ENCODE measurements around the gene REV1. TPM values are rescaled to one million over a fixed set of nuclear protein-coding genes. Genes with fewer than 3 reads are reported as not detected.
"Not testable (repeated sequence)": the region's sequence is repeated elsewhere in the genome, so short reads cannot be mapped to it uniquely, and the experiment has no call there.

Gene REV1
- total and polyA plus RNA-seq, 12 donors = 20.9 to 90.8 (median 46.6) TPM

DNA sequence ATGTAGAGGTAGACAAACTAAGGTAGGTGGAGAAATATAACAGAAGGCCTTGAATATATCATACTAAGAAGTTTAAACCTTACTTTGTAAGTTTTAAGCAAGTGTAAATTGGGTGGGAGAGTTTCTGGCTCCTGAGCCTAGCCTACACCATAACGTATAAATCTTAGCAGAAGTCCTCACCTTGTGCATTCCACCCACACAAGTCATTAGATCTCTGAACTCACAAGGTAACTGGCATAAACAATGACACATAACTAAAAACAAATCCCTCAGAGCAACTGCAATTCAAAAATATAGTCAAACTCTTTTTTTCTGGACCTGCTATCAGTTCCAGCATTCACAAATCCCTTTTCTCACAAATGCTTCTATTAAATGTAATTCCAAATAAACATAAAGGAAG lies 9.4 kb downstream of the REV1 start:
- Histone ChIP-seq H3K4me3 (no peak overlapping the region), H3K27me3 (no peaks in the 10 kb centered on the region), H3K9me3 (replicated peaks in 1 of 3) (no peaks in the 10 kb centered on the region), H3K36me3 (replicated peaks in 1 of 2) (no peaks in the 10 kb centered on the region), H3K4me1 (replicated peaks in 1 of 2) (peaks cover 35 to 98% of the 10 kb centered on the region in 2 donors), H3K27ac (peak overlapping the region in 2 of 5 donors; percentile 44 to 46)
- WGBS, 4 donors = 39 to 54% (median 47%) methylated on average over 1 of the region's 1 CpG
- TF ChIP-seq POLR2A (IDR thresholded peaks at IDR 0.05) = no peak
- intact Hi-C loops (cut with DNase I) = no loop called here
- DNase-seq = no peak

DNA sequence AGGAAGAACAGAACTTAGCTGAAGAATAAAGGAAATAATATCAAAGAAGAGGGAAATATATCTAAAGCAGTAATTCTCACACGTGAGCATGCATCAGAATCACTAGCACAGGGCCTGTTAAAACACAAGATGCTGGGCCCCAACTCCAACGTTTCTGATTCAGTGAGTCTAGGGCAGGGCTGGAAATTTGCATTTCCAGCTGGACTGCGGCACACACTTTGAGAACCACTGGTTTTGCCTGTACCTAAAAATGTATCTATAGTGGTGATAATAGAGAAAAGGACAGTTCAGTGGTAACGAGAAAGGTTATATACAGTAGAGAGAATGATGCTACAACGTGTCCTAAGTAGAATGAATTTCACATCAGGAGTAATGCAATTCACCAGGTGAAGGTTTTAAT lies 11.2 kb downstream of the REV1 start:
- Histone ChIP-seq H3K36me3 (replicated peaks in 1 of 2) (no peaks in the 10 kb centered on the region), H3K27ac (peak overlapping the region in 4 of 5 donors; percentile 10 to 65 (median 46)), H3K9me3 (replicated peaks in 1 of 3) (no peaks in the 10 kb centered on the region), H3K4me3 (no peak overlapping the region), H3K27me3 (no peaks in the 10 kb centered on the region), H3K4me1 (replicated peaks in 1 of 2) (peaks cover 45 to 98% of the 10 kb centered on the region in 2 donors)
- no peak for DNase-seq
- intact Hi-C loops (cut with DNase I) = no loop called here
- TF ChIP-seq POLR2A (IDR thresholded peaks at IDR 0.05) = no peak
- TF ChIP-seq, protein P1, sequence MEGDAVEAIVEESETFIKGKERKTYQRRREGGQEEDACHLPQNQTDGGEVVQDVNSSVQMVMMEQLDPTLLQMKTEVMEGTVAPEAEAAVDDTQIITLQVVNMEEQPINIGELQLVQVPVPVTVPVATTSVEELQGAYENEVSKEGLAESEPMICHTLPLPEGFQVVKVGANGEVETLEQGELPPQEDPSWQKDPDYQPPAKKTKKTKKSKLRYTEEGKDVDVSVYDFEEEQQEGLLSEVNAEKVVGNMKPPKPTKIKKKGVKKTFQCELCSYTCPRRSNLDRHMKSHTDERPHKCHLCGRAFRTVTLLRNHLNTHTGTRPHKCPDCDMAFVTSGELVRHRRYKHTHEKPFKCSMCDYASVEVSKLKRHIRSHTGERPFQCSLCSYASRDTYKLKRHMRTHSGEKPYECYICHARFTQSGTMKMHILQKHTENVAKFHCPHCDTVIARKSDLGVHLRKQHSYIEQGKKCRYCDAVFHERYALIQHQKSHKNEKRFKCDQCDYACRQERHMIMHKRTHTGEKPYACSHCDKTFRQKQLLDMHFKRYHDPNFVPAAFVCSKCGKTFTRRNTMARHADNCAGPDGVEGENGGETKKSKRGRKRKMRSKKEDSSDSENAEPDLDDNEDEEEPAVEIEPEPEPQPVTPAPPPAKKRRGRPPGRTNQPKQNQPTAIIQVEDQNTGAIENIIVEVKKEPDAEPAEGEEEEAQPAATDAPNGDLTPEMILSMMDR (IDR thresholded peaks at IDR 0.05) = no peak
- 37 to 49% (median 43%) methylated on average over 5 of the region's 5 CpGs for WGBS, 4 donors

DNA sequence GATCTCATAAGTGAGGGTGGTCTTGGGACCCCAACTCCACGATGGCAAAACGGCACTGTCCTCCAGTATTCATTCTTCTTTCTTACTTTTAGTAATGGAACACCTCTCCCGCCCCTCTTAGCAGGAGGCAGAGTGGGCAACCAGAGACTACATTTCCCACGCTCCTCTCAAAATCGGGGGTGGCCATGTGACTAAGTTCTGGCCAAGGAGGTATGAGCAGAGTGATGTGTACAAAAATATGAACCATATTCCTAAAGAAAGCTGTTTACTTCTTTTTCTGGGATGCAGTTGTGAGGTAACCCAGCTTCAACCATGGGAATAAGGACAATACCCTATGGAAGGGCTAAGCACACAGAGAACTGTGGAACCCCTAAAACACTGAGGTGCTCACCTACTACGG lies 12.8 kb downstream of the REV1 start:
- DNase-seq = no peak
- TF ChIP-seq, protein P1 (IDR thresholded peaks at IDR 0.05) = no peak
- no peak for TF ChIP-seq POLR2A (IDR thresholded peaks at IDR 0.05)
- intact Hi-C loops (cut with DNase I) = no loop called here
- 92 to 95% (median 95%) methylated on average over 6 of the region's 6 CpGs for WGBS, 4 donors
- Histone ChIP-seq H3K27me3 (no peaks in the 10 kb centered on the region), H3K27ac (peak overlapping the region in 1 of 5 donors; percentile 23), H3K9me3 (replicated peaks in 1 of 3) (no peaks in the 10 kb centered on the region), H3K4me3 (no peak overlapping the region), H3K36me3 (replicated peaks in 1 of 2) (no peaks in the 10 kb centered on the region), H3K4me1 (replicated peaks in 1 of 2) (peaks cover 44 to 100% of the 10 kb centered on the region in 2 donors)

DNA sequence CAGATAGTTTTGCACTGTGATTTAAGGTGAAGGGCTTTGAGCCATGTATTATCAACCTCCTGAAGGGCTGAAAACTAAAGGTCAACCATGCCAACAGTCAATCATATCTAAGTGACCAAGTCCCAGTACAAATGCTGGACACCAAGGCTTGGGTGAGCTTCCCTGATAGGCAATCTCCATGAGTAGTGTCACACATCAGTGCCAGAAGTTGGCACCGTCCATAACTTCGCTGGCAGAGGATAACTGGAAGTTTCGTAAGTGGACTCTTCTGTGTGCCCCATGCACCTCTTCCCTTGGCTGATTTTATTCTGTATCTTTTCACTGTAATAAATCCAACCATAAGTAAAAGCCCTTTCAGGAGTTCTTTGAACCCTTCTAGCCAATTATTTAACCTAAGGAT lies 13.2 kb downstream of the REV1 start:
- Histone ChIP-seq H3K36me3 (replicated peaks in 1 of 2) (no peaks in the 10 kb centered on the region), H3K4me1 (replicated peaks in 1 of 2) (peaks cover 41 to 99% of the 10 kb centered on the region in 2 donors), H3K9me3 (replicated peaks in 1 of 3) (no peaks in the 10 kb centered on the region), H3K4me3 (no peak overlapping the region), H3K27ac (peak overlapping the region in 1 of 5 donors; percentile 23), H3K27me3 (no peaks in the 10 kb centered on the region)
- DNase-seq = peak; percentile 32 to 78 (median 55)
- TF ChIP-seq, protein P1 (IDR thresholded peaks at IDR 0.05) = no peak
- TF ChIP-seq POLR2A (IDR thresholded peaks at IDR 0.05) = no peak
- 45 to 61% (median 55%) methylated on average over 3 of the region's 3 CpGs for WGBS, 4 donors
- intact Hi-C loops (cut with DNase I) = no loop called here

DNA sequence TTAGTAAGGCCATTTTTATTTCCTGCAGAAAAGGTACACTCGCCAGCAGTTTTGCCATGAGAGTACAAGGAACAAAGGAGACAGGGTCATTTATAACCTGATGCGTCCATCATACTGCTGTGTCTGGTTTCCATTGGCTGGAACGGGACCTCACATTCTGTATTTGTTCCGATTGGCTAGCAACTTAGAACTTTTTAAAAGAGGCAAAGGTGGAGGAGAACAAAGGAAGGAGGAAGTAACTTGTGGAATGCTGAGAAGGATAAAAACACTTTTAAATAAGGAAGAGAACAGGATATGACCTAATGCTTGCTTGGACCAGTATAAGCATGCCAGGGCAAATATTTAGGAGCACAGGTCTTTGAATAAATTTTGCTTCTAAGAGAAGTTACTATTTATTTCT lies 14.7 kb downstream of the REV1 start:
- DNase-seq = not testable (repeated sequence)

More for the DNA sequence above, 14.7 kb downstream of the REV1 start:
- H3K4me3 ChIP-seq; H3K27me3 ChIP-seq; intact Hi-C loops (cut with DNase I); H3K36me3 ChIP-seq (replicated peaks in 1 of 2); H3K9me3 ChIP-seq (replicated peaks in 1 of 3): not testable (repeated sequence)
- H3K4me1 ChIP-seq (replicated peaks in 1 of 2) = peaks cover 41 to 93% of the 10 kb centered on the region in 2 donors
- WGBS, 4 donors = 53 to 73% (median 70%) methylated on average over 4 of the region's 4 CpGs
- H3K27ac ChIP-seq = peak overlapping the region in 2 of 5 donors; percentile 35 to 43

Measured in adrenal gland (tissue), 12 donors.